Measurements from ENCODE around the gene SPSB1. TPM values are rescaled to one million over a fixed set of nuclear protein-coding genes. Genes with fewer than 3 reads are reported as not detected.

Gene SPSB1
- 1.3 and 1.8 TPM in 2 replicates for total RNA-seq
- long read RNA-seq, partial matches to known transcripts, result 0 of 2 reads
- long read RNA-seq, other reads (novel, unspliced or antisense), result 2 of 2 reads

GRCh38 chr1:9292361-9293240, at the start of gene SPSB1:
Gene SPSB1, plus strand, starts transcription at chr1:9292894. Its CDS starts 62,998 bp downstream, at chr1:9355892.
- Mint-ChIP-seq H3K4me1 (no peaks in the 10 kb centered on the region), H3K27ac (ENCODE audit: unreplicated experiment) (no peak within 1 kb of the TSS), H3K4me3 (peak within 1 kb of the TSS; percentile 85), H3K27me3 (ENCODE audit: low read depth) (peaks cover 31% of the 10 kb centered on the region), H3K9me3 (peaks cover 3% of the 10 kb centered on the region), H3K36me3 (ENCODE audit: low read depth) (no peaks in the 10 kb centered on the region)
- peak; percentile 40 for DNase-seq (ENCODE audit: low read depth, low spot score)
- peak; percentile 12 for TF ChIP-seq CTCF (conservative IDR thresholded peaks at IDR 0.05)

- H3K9me3 Mint-ChIP-seq, result no peaks in the 10 kb centered on the region
- H3K36me3 Mint-ChIP-seq (ENCODE audit: low read depth), result peaks cover 2% of the 10 kb centered on the region
- TF ChIP-seq CTCF (conservative IDR thresholded peaks at IDR 0.05), result no peak
- H3K4me1 Mint-ChIP-seq, result peaks cover 17% of the 10 kb centered on the region
- H3K27ac Mint-ChIP-seq (ENCODE audit: unreplicated experiment), result peak overlapping the region; percentile 45
- no peak for DNase-seq (ENCODE audit: low read depth, low spot score)
- no peak overlapping the region for H3K4me3 Mint-ChIP-seq
- H3K27me3 Mint-ChIP-seq (ENCODE audit: low read depth), result no peaks in the 10 kb centered on the region
Measured at GRCh38 chr1:9243066-9243739, 49.5 kb upstream of the SPSB1 start.

- H3K36me3 Mint-ChIP-seq (ENCODE audit: low read depth), result peaks cover 5% of the 10 kb centered on the region
- H3K9me3 Mint-ChIP-seq, result no peaks in the 10 kb centered on the region
- H3K4me1 Mint-ChIP-seq, result peaks cover 10% of the 10 kb centered on the region
- H3K4me3 Mint-ChIP-seq, result no peak overlapping the region
- H3K27me3 Mint-ChIP-seq (ENCODE audit: low read depth), result no peaks in the 10 kb centered on the region
- no peak for DNase-seq (ENCODE audit: low read depth, low spot score)
- TF ChIP-seq CTCF (conservative IDR thresholded peaks at IDR 0.05), result no peak
- H3K27ac Mint-ChIP-seq (ENCODE audit: unreplicated experiment), result no peak overlapping the region
Measured at GRCh38 chr1:9244501-9245229, 48.0 kb upstream of the SPSB1 start.

GRCh38 chr1:9245230-9245619, 47.5 kb upstream of the SPSB1 start:
- H3K9me3 Mint-ChIP-seq, result no peaks in the 10 kb centered on the region
- TF ChIP-seq CTCF (conservative IDR thresholded peaks at IDR 0.05), result no peak

GRCh38 chr1:9245661-9246060, 47.0 kb upstream of the SPSB1 start:
- H3K27me3 Mint-ChIP-seq (ENCODE audit: low read depth), result no peaks in the 10 kb centered on the region
- DNase-seq (ENCODE audit: low read depth, low spot score), result no peak
- H3K4me3 Mint-ChIP-seq, result no peak overlapping the region
- H3K27ac Mint-ChIP-seq (ENCODE audit: unreplicated experiment), result no peak overlapping the region
- peaks cover 5% of the 10 kb centered on the region for H3K36me3 Mint-ChIP-seq (ENCODE audit: low read depth)
- no peaks in the 10 kb centered on the region for H3K9me3 Mint-ChIP-seq
- no peak for TF ChIP-seq CTCF (conservative IDR thresholded peaks at IDR 0.05)
- H3K4me1 Mint-ChIP-seq, result peaks cover 5% of the 10 kb centered on the region

More at GRCh38 chr1:9245230-9245619, 47.5 kb upstream of the SPSB1 start:
- no peak for DNase-seq (ENCODE audit: low read depth, low spot score)
- H3K4me3 Mint-ChIP-seq, result no peak overlapping the region
- peaks cover 8% of the 10 kb centered on the region for H3K4me1 Mint-ChIP-seq
- no peak overlapping the region for H3K27ac Mint-ChIP-seq (ENCODE audit: unreplicated experiment)
- peaks cover 5% of the 10 kb centered on the region for H3K36me3 Mint-ChIP-seq (ENCODE audit: low read depth)
- H3K27me3 Mint-ChIP-seq (ENCODE audit: low read depth), result no peaks in the 10 kb centered on the region
